Measurements from ENCODE around the gene DGKI.

- TF ChIP-seq, protein P1, sequence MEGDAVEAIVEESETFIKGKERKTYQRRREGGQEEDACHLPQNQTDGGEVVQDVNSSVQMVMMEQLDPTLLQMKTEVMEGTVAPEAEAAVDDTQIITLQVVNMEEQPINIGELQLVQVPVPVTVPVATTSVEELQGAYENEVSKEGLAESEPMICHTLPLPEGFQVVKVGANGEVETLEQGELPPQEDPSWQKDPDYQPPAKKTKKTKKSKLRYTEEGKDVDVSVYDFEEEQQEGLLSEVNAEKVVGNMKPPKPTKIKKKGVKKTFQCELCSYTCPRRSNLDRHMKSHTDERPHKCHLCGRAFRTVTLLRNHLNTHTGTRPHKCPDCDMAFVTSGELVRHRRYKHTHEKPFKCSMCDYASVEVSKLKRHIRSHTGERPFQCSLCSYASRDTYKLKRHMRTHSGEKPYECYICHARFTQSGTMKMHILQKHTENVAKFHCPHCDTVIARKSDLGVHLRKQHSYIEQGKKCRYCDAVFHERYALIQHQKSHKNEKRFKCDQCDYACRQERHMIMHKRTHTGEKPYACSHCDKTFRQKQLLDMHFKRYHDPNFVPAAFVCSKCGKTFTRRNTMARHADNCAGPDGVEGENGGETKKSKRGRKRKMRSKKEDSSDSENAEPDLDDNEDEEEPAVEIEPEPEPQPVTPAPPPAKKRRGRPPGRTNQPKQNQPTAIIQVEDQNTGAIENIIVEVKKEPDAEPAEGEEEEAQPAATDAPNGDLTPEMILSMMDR (CRISPR knock-in tag; IDR thresholded peaks at IDR 0.05) = no peak
- TF ChIP-seq GABPA (IDR thresholded peaks at IDR 0.05; ENCODE audit: low read depth, low read length) = no peak
- TF ChIP-seq GABPA (CRISPR knock-in tag; IDR thresholded peaks at IDR 0.05; ENCODE audit: low read depth) = no peak
- no peak for TF ChIP-seq ZNF354B (CRISPR knock-in tag; IDR thresholded peaks at IDR 0.05)
These were observed 91.3 kb downstream of the DGKI start for GRCh38 chr7:137755427-137755826.
